Urinary bladder (tissue), 4 donors: ENCODE measurements around the gene SHCBP1. TPM values are rescaled to one million over a fixed set of nuclear protein-coding genes. Genes with fewer than 3 reads are reported as not detected.
"Not testable (repeated sequence)": the region's sequence is repeated elsewhere in the genome, so short reads cannot be mapped to it uniquely, and the experiment has no call there.

ENCODE experiments used
- DNase-seq: peaks from one replicate; pipeline ENCODE4 v3.0.0-alpha.2; 2015; ENCODE audit errors: extremely low spot score
- H3K27ac ChIP-seq: one replicate; pipeline ENCODE4 v1.5.1; 2013; ENCODE audit warnings: low read depth, mild to moderate bottlenecking, moderate library complexity
- H3K36me3 ChIP-seq: one replicate; pipeline ENCODE4 v1.6.1; 2013; ENCODE audit warnings: mild to moderate bottlenecking, moderate library complexity; ENCODE audit not compliant: insufficient read depth
- H3K4me1 ChIP-seq: one replicate; pipeline ENCODE4 v1.6.1; 2013; ENCODE audit warnings: mild to moderate bottlenecking, moderate library complexity; ENCODE audit not compliant: insufficient read depth
- H3K4me3 ChIP-seq: one replicate; pipeline ENCODE4 v1.5.1; 2013; ENCODE audit warnings: low read depth, low read length
- WGBS: extraction: QIAGEN DNeasy Blood & Tissue Kit; methylation state at CpG from one replicate; pipeline ENCODE4 v1.1.7; 2013; 5-methylcytosine and 5-hydroxymethylcytosine counted together
- polyA plus RNA-seq: library from polyadenylated mRNA; stranded (reverse); fragments of 200-250 nt; gene quantifications from one replicate; pipeline ENCODE4 v1.2.3, GENCODE V29; 2013
- total RNA-seq: library from RNA; depleted of rRNA; stranded (reverse); fragments of >200 nt; gene quantifications from one replicate; pipeline ENCODE4 v1.2.3, GENCODE V29; 2014
- donor health status: healthy with polysubstance abuse.
- donor health status: healthy.

SHCBP1 gene
- total and polyA plus RNA-seq, 2 donors, result 0.47 to 12.8 TPM

DNA sequence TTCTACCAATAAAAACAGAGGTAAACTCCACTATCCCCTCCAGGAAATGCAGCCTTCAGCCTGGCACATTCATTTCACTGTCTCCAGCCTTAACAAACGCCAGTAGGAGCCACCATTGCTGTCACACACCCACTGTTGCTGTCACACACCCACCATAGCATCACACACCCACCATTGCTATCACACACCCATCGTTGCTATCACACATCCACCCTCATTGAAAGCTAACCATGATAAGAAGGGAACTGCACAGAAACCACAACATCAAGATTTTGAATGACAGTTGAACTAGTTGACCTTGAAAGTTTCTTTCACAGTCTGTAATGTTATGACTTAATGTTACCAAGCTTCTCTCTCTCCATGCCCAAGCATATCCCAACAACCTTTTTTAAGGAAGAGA is 38.1 kb downstream of the SHCBP1 start:
- DNase-seq, result no peak
- WGBS, result 80% methylated on average over 2 of the region's 2 CpGs
- Histone ChIP-seq H3K4me3 (no peak overlapping the region), H3K4me1 (no peaks in the 10 kb centered on the region), H3K36me3 (no peaks in the 10 kb centered on the region), H3K27ac (no peak overlapping the region)

DNA sequence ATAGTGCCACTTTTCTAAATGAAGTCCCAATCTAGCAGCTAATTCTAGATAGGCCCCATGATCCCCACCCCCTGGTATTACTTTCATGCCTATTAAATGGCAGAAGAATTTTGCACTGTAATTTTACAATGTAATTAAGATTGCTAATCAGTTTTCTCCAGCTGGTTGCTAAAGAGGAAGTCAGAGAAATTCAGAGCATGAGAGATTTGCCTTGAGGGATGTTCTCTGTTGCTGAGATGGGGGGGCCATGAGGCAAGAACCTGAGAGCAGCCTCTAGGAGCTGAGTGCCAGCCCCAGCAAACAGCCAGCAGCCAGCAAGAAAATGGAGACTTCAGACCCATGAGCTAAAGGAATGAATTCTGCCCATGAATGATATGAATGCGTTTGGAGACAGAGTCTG is 38.9 kb downstream of the SHCBP1 start:
- 88% methylated on average over 1 of the region's 1 CpG for WGBS
- Histone ChIP-seq H3K4me1 (no peaks in the 10 kb centered on the region), H3K4me3 (no peak overlapping the region), H3K27ac (no peak overlapping the region), H3K36me3 (no peaks in the 10 kb centered on the region)
- no peak for DNase-seq

DNA sequence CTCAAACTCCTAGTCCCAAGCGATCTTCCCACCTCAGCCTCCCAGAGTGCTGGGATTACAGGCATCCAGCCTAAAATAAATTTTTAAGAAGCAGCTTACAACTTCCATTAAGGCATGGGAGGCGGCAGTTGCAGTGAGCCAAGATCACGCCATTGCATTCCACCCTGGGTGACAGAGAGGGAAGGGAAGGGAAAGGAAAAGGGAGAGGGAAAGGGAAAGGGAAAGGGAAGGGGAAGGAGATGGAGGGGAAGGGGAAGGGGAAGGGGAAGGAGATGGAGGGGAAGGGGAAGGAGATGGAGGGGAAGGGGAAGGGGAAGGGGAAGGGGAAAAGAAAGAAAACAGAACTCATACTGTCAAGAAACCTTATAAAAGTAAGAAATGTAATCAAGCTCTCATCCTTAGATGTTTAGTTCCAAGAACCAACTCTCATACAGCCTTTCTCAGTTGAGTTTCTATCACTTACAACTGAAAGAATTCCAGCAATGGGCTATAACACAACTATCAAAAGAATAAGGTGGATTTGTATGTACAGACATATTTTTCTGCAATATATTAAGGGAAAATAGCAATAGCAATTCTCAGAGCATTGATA is 43.1 kb downstream of the SHCBP1 start:
- 94% methylated on average over 3 of the region's 3 CpGs for WGBS
- no peak for DNase-seq
- no peak overlapping the region for H3K4me3 ChIP-seq
- H3K4me1 ChIP-seq, result no peaks in the 10 kb centered on the region
- H3K27ac ChIP-seq, result no peak overlapping the region
- H3K36me3 ChIP-seq, result no peaks in the 10 kb centered on the region

DNA sequence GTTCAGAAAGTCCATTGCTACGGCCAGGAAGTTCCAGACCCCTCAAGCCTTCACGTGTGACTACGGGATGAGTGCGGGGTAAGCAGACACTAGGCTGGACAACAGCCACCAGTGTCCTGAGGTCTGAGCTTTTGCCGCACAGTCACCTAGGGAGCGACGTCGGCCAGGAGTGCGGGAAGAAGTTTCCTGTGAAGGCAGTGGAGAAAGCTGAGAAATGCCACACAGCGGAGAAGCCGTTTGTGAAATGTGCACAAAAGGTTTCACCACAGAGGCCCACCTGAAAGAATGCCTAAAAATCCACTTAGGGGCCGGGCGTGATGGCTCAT is 47.4 kb downstream of the SHCBP1 start:
- 83% methylated on average over 13 of the region's 13 CpGs for WGBS
- H3K27ac ChIP-seq, result no peak overlapping the region

DNA sequence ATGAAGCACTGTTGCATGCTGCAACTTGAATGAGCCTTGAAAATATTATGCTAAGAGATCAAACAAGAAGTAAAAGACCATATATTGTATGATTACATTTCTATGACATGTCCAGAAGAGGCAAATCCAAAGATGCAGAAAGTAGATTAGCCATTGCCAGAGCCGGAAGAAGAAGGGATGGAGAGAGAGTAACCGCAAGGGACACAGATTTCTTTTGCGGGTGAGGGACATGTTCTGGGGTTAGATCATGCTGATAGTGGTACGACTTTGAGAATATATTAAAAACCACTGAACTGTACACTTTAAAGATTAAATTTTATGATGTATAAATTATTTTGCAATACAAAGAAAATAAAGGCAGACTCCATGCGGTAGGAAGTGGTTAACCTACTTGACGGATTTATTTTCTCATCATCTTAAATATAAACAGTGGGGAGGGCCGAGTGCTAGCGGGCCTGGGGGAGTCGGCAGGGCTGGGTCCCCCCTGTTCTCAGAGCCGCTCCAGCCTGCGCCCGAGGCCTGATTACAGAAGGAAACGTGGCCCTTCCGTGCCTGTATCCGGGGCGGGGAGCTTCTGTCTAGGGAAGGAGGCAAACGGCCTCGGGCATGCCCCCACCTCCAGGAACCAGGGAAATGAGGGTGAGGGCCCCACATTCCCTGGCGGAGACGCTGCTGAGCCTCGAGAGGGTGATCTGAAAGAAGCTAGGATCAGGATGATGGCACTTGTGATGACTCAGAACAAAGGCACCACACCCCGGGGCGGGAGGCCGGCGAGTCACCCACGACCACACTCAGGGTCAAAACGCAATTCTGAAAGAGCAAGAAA is 48.0 kb downstream of the SHCBP1 start:
- Histone ChIP-seq H3K4me3 (no peak overlapping the region), H3K27ac (no peak overlapping the region), H3K4me1 (no peaks in the 10 kb centered on the region), H3K36me3 (no peaks in the 10 kb centered on the region)
- DNase-seq, result no peak
- 49% methylated on average over 27 of the region's 27 CpGs for WGBS

More for the DNA sequence above, 47.4 kb downstream of the SHCBP1 start:
- no peak overlapping the region for H3K4me3 ChIP-seq
- H3K4me1 ChIP-seq, result no peaks in the 10 kb centered on the region
- no peaks in the 10 kb centered on the region for H3K36me3 ChIP-seq
- DNase-seq, result no peak

DNA sequence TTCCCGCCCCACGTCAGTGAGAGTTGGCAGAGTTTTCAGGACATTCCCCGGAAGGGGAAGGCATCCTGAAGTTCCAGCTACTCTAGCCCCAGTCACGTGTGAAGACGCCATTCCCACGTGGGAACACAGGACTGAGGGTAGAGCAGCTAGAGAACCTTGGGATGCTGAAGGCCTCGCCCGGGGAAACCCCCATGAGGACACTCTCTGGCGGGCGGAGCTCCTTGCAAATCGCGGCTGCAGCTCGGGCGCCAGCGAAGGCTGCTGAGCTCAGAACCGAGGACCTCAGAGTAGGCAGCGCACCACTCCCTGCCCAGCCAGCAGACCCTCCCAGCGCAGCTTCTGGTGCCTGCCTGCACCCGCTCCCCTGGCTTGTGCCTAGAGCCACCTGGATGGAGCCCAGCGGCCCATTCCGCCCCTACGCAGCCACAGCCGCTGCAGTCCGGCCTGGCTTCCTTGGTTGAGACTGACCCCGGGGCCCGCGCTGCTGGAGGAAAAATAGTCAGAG is 51.9 kb downstream of the SHCBP1 start:
- Histone ChIP-seq H3K4me1 (no peaks in the 10 kb centered on the region), H3K4me3 (no peak overlapping the region), H3K36me3 (no peaks in the 10 kb centered on the region), H3K27ac (no peak overlapping the region)
- no peak for DNase-seq
- 86% methylated on average over 27 of the region's 27 CpGs for WGBS

DNA sequence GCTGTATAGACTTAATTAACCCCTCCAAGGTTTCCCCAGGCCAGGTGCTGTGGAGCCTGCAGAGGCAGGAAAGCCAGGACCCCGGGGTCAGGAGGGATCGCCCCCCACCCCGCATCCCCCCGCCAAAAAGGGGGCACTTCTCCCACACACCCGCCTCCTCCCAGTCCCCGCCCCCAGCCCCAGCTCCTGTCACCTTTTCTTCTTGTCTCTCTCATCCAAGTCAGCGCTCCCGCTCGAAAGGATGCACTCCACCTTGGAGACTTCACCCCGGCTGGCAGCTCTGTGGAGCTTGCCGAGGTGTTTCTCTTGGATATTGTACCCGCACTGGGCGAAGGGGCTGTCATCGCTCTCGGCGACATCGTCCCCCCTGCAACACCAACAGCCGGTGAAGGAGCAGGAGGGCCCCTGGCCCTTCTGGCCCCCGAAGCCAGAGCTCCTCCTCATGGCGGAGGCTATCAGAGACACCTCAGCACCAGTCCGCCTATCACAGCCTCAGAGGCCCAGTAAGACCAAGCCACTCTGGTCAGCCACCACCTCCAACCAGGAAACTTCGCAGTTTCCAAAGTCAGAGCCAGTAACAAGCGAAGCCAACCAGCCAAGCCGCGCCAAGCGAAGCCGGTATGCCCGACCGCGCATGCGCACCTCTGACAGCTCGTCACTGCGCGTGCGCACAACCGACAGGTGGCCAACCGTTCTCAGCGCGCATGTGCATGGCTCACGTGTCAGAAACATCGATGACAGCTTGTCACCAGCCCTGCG is 52.5 kb downstream of the SHCBP1 start:
- Histone ChIP-seq H3K27ac (no peak overlapping the region), H3K4me1 (no peaks in the 10 kb centered on the region), H3K4me3 (no peak overlapping the region), H3K36me3 (no peaks in the 10 kb centered on the region)
- WGBS, result 79% methylated on average over 42 of the region's 42 CpGs
- DNase-seq, result no peak

DNA sequence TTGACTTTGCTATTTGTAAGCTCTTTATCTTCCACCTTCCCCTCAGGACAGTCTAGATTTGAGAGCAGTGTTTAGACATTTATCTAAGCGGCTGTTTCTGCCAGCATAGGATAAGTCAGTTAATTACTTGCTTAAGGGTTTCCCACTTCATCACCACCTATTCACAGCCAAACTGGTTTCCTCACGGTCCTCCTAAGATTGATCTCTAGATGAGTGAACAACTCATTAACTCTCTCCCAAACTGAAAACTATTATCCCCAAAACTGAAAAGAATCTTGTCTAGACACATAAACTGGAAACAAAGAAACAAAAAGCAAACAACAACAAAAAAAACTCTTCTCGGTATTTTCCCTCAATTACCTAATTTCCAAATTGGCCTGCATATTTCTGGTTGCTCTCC is 58.2 kb downstream of the SHCBP1 start:
- Histone ChIP-seq H3K4me3 (no peak overlapping the region), H3K36me3 (no peaks in the 10 kb centered on the region), H3K27ac (no peak overlapping the region), H3K4me1 (no peaks in the 10 kb centered on the region)
- 62% methylated on average over 3 of the region's 3 CpGs for WGBS
- no peak for DNase-seq

DNA sequence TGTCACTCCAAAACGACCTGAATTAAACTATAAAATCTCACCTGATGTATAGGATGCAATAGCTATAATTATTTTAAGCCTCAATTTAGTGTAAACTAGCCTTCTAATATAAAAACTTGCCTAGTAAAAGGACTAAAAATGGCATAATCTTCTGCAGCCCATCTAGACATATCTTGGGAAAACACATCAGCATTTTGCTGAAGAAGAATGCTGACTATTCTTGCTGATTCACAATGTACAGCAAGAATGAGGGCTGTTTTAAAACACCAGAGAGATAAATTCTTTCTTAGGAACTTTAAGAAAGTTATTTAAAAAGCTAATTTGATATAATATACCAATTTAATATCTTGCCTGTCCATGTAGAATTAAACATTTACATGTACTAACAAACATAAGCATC is 63.2 kb downstream of the SHCBP1 start:
- no peaks in the 10 kb centered on the region for H3K36me3 ChIP-seq
- H3K4me1 ChIP-seq, result no peaks in the 10 kb centered on the region
- 11% methylated on average over 1 of the region's 1 CpG for WGBS
- no peak overlapping the region for H3K27ac ChIP-seq
- DNase-seq, result no peak
- no peak overlapping the region for H3K4me3 ChIP-seq

DNA sequence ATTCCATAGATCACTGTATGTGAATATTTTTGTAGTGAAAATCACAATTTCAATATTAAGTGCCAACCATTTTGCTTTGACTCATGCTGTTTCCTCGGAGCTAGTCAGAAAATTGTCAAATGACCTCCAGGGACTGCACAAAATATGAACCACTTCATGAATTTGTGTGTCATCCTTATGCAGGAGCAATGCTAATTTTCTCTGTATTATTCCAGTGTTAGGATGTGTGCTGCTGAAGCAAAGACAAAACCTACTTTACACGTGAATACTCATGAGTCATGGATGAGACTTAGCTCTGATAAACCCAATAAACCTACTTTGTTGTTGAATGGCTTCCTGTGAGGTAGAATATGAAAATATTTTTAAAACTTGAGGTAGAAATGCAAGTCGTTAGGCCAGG is 65.2 kb downstream of the SHCBP1 start:
- H3K36me3 ChIP-seq, result no peaks in the 10 kb centered on the region
- no peak for DNase-seq
- H3K4me1 ChIP-seq, result no peaks in the 10 kb centered on the region
- WGBS, result 64% methylated on average over 3 of the region's 3 CpGs
- no peak overlapping the region for H3K27ac ChIP-seq
- no peak overlapping the region for H3K4me3 ChIP-seq

DNA sequence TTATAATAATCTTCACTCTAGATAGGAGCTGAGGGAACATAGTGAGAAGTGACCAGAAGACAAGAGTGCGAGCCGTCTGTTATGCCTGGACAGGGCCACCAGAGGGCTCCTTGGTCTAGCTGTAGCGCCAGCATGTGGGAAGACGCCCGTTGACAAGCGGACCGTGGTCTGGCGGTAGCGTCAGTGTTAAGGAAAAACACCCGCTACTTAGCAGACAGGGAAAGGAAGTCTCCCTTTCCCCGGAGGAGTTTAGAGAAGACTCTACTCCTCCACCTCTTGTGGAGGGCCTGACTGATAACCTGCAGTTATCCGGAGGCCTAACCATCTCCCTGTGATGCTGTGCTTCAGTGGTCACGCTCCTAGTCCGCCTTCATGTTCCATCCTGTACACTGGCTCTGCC is 66.7 kb downstream of the SHCBP1 start:
- 18% methylated on average over 14 of the region's 14 CpGs for WGBS
- H3K36me3 ChIP-seq, H3K4me3 ChIP-seq, H3K4me1 ChIP-seq, DNase-seq, H3K27ac ChIP-seq: not testable (repeated sequence)

DNA sequence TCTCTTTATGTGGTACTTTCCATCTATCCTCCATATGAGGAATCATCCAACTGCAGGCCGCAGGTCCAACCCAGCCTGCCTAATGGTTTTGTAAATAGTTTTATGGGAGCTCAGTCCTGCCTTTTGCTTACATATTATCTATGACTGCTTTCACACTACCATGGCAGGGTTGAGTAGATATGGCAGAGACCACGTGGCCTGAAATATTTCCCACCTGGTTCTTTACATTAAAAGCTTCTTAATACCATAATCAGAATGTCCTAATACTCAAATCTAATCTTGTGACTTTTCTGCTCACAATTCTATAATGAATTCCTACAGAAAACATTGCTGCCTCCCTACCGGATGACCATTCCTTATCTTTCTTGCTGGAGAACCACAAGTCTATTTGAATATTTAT is 71.7 kb downstream of the SHCBP1 start:
- no peak for DNase-seq
- Histone ChIP-seq H3K4me3 (no peak overlapping the region), H3K4me1 (no peaks in the 10 kb centered on the region), H3K27ac (no peak overlapping the region), H3K36me3 (no peaks in the 10 kb centered on the region)
- 52% methylated on average over 3 of the region's 3 CpGs for WGBS
